Nephron (organoid): ENCODE measurements around the gene SLC2A14.
"Not testable (repeated sequence)": the region's sequence is repeated elsewhere in the genome, so short reads cannot be mapped to it uniquely, and the experiment has no call there.

Source experiments
- H3K27ac Mint-ChIP-seq, 3 experiments: 2 replicates each; pipeline ENCODE4 v1.8.0; 2020; ENCODE audit warnings: mixed read lengths in 3 of 3, mild to moderate bottlenecking in 2 of 3, moderate library complexity in 1 of 3
- H3K27me3 Mint-ChIP-seq: 2 replicates; pipeline ENCODE4 v1.8.0; 2021; ENCODE audit warnings: low read depth, mild to moderate bottlenecking, moderate library complexity, mixed read lengths
- H3K36me3 Mint-ChIP-seq: 2 replicates; pipeline ENCODE4 v1.8.0; 2020; ENCODE audit warnings: low read depth, mixed read lengths
- H3K4me1 Mint-ChIP-seq: 2 replicates; pipeline ENCODE4 v1.8.0; 2020; ENCODE audit warnings: mixed read lengths
- H3K4me3 Mint-ChIP-seq, 3 experiments: 2 replicates each; pipeline ENCODE4 v1.8.0; 2020; ENCODE audit warnings: mild to moderate bottlenecking in 3 of 3, mixed read lengths in 3 of 3, moderate library complexity in 2 of 3
- H3K9me3 Mint-ChIP-seq: 2 replicates; pipeline ENCODE4 v1.8.0; 2020; ENCODE audit warnings: mixed read lengths
- TF ChIP-seq, protein P1 (sequence below), 3 experiments: fragments of 200-600 bp; sonication (generic); IDR thresholded peaks; one replicate each; pipeline ENCODE4 v1.5.0; 2021; ENCODE audit warnings: antibody characterized with exemption in 3 of 3; ENCODE audit not compliant: unreplicated experiment in 3 of 3

Gene SLC2A14

DNA sequence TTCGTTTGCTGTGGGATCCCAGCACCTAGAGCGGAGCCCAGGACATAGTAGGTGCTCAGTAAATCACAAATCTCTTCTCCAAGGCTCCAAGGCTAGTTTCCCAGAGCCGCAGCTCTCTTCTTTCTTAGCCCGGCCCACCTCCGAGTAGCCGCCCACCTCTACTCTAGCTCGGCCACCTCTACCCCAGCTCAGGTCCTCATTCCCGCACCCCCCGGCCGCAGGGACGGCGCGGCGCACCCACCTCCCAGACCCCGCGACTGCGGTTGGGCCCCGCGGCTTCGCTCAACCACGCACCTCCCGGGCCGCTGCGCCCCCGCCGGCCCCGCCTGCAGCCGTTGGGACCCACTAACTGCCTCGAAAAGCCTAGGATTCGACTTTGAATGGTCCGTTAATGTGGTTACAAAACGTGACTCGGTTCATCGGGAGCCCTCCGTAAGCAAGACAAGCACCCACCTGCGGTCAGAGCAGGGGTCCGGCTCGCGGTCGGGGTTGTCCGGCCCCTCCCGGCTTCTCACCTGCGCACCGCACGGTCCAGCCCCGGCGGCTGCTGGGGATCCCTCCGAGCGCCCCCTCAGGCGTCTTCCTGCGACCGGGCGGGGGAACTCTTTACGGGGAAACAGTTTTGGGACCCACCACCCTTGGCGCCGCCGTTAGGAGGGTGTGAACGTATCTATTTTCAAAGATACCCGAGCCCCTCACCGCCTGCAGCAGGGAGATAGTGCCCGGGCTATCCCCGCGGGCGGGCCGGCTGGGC, at the start of gene SLC2A14:
Gene SLC2A14, minus strand, starts transcription at position 350 of the 754 bp plus-strand sequence. CDS start 3,035 bp downstream, outside the sequence.
- no peaks in the 10 kb centered on the region for H3K4me1 Mint-ChIP-seq
- peak within 1 kb of the TSS in 1 of 3 experiments; percentile 28 for H3K27ac Mint-ChIP-seq
- TF ChIP-seq, protein P1, sequence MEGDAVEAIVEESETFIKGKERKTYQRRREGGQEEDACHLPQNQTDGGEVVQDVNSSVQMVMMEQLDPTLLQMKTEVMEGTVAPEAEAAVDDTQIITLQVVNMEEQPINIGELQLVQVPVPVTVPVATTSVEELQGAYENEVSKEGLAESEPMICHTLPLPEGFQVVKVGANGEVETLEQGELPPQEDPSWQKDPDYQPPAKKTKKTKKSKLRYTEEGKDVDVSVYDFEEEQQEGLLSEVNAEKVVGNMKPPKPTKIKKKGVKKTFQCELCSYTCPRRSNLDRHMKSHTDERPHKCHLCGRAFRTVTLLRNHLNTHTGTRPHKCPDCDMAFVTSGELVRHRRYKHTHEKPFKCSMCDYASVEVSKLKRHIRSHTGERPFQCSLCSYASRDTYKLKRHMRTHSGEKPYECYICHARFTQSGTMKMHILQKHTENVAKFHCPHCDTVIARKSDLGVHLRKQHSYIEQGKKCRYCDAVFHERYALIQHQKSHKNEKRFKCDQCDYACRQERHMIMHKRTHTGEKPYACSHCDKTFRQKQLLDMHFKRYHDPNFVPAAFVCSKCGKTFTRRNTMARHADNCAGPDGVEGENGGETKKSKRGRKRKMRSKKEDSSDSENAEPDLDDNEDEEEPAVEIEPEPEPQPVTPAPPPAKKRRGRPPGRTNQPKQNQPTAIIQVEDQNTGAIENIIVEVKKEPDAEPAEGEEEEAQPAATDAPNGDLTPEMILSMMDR (IDR thresholded peaks at IDR 0.05; ENCODE audit: unreplicated experiment in 3 of 3): no peak
- peaks cover 2% of the 10 kb centered on the region for H3K9me3 Mint-ChIP-seq
- H3K36me3 Mint-ChIP-seq: no peaks in the 10 kb centered on the region
- H3K4me3 Mint-ChIP-seq: no peak within 1 kb of the TSS
- H3K27me3 Mint-ChIP-seq: no peaks in the 10 kb centered on the region

DNA sequence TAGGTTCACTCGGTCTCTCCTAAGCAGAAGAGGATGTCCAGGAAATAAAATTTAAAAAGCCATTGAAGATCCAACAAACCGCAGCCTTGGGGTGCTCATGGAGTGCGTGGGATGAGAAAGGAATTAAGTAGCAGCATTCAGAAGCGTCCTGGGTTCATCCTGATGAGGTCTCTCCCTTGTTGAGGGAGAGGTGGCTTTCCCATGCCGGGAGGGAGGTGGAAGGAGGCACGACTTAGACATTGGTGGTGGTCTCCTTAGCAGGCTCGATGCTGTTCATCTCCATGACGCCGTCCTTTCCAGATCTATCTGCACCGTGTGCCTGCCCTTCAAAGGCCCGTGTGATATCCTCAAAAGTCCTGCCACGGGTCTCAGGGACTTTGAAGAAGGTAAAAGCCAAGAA, 48.5 kb upstream of the SLC2A14 start:
- not testable (repeated sequence) for H3K9me3 Mint-ChIP-seq, H3K4me1 Mint-ChIP-seq, H3K27ac Mint-ChIP-seq, H3K27me3 Mint-ChIP-seq, H3K4me3 Mint-ChIP-seq
- peaks cover 76% of the 10 kb centered on the region for H3K36me3 Mint-ChIP-seq

DNA sequence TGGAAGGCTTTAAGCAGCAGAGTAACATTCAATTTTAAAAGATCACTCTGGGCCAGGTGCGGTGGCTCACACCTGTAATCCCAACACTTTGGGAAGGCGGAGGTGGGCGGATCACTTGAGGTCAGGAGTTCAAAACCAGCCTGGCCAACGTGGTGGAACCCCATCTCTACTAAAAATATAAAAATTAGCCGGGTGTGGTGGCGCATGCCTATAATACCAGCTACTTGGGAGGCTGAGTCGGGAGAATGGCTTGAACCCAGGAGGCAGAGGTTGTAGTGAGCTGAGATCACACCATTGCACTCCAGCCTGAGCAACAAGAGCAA, 45.5 kb upstream of the SLC2A14 start:
- H3K4me3 Mint-ChIP-seq, H3K4me1 Mint-ChIP-seq, H3K9me3 Mint-ChIP-seq, H3K27ac Mint-ChIP-seq, H3K27me3 Mint-ChIP-seq: not testable (repeated sequence)
- peaks cover 56% of the 10 kb centered on the region for H3K36me3 Mint-ChIP-seq

DNA sequence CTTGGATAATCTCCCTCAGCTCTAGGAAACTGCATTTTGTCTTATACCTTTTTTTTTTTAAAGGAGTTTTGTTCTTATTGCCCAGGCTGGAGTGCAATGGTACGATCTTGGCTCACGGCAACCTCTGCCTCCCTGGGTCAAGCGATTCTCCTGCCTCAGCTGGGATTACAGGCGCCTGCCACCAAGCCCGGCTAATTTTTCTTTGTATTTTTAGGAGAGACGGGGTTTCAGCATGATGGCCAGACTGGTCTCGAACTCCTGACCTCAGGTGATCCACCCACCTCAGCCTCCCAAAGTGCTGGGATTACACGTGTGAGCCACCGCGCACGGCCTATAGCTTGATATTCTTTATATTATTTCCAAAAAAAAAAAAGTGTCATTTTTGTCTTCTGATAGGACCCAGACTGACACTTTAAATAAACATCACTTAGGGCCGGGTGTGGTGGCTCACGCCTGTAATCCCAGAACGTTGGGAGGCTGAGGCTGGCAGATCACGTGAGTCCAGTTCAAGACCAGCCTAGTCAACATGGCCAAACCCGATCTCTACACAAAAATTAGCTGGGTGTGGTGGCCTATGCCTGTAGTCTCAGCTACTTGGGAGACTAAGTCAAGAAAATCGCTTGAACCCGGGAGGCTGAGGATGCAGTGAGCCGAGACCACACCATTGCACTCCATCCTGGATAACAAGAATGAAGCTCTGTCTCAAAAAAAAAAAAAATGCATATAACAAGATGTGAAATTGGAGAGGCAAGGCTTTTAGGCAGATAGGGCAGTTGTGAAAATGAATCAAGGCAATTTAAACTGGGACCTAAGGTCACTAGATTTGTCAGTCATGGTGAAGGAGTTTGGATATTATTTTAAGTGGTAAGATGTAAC, 44.9 kb upstream of the SLC2A14 start:
- H3K9me3 Mint-ChIP-seq: no peaks in the 10 kb centered on the region
- H3K4me3 Mint-ChIP-seq: no peak overlapping the region
- H3K27ac Mint-ChIP-seq: no peak overlapping the region
- TF ChIP-seq, protein P1 (IDR thresholded peaks at IDR 0.05; ENCODE audit: unreplicated experiment in 3 of 3): no peak
- H3K36me3 Mint-ChIP-seq: peaks cover 51% of the 10 kb centered on the region
- H3K4me1 Mint-ChIP-seq: no peaks in the 10 kb centered on the region
- peaks cover 3% of the 10 kb centered on the region for H3K27me3 Mint-ChIP-seq

DNA sequence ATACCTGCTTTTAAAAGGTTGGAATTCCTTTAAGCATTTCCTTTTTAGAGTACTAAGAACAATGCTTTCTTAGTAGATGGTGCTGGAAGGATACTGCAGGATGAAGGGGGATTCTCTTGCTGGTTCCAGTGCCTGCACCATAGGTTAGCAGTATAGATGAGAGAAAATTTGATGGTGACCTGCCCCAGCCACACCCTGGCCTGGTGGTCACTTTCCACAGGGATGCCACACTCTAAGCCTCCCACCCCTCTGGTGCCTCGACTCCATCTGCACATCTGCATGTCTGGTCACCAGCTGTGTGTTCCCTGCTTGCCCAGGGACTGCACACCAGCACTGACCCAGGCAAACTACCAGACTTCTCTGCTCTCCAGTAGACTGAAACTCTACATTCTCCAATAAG, 44.2 kb upstream of the SLC2A14 start:
- Mint-ChIP-seq H3K36me3 (peaks cover 44% of the 10 kb centered on the region), H3K4me1 (no peaks in the 10 kb centered on the region), H3K4me3 (no peak overlapping the region), H3K27me3 (peaks cover 3% of the 10 kb centered on the region), H3K9me3 (no peaks in the 10 kb centered on the region), H3K27ac (no peak overlapping the region)
- TF ChIP-seq, protein P1 (IDR thresholded peaks at IDR 0.05; ENCODE audit: unreplicated experiment in 3 of 3): no peak

DNA sequence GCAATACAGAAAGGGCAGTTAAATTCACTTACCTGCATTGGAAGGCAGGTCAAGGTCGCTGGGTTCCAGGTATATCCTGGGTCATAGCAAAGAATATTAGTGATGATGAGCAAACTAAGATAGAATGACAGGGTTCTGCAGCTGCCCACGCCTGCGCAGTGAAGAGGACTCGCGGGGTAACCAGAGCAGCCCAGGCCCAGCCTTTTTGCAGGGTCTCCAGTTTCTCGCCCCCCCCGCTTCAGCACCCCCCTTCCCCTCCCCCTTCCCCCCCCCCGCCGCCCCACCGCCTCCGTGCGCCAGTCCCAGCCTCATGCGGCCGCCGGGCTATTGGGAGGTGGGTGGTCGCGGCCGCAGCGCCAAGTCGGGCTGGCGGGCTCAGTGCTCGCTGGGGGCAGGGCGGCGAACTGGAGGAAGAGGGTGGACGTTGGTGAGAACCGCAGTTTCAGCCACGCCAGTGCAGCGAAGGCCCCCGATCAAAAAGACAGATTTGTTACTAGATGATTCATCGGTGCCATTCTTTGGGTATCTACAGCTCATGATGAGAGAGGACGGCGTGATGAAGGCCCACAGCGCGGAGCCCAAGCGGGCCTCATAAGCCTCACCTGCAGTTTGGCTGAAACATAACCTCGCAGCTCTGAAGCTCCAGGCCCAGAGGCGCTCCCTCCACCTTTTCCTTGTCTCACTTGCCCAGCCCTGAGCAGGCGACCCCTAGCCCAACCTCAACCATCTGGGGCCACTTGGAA, 43.1 kb upstream of the SLC2A14 start:
- peaks cover 3% of the 10 kb centered on the region for H3K27me3 Mint-ChIP-seq
- no peaks in the 10 kb centered on the region for H3K4me1 Mint-ChIP-seq
- peaks cover 33% of the 10 kb centered on the region for H3K36me3 Mint-ChIP-seq
- H3K9me3 Mint-ChIP-seq: no peaks in the 10 kb centered on the region
- TF ChIP-seq, protein P1 (IDR thresholded peaks at IDR 0.05; ENCODE audit: unreplicated experiment in 3 of 3): no peak
- H3K27ac Mint-ChIP-seq: no peak overlapping the region
- no peak overlapping the region for H3K4me3 Mint-ChIP-seq

DNA sequence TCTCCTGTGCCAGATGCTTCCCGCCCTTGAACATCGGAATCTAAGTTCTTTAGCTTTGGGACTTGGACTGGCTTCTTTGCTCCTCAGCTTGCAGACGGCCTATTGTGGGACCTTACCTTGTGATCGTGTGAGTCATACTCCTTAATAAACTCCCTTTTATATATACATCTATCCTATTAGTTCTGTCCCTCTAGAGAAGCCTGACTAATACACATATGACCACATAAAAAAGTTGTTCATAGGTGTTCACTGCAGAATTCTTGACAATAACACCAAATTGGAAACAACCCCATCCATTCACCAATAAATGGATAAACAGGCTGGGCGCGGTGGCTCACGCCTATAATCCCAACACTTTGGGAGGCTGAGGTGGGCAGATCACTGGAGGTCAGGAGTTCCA, 37.4 kb upstream of the SLC2A14 start:
- not testable (repeated sequence) for H3K36me3 Mint-ChIP-seq, H3K9me3 Mint-ChIP-seq, H3K27me3 Mint-ChIP-seq, H3K4me3 Mint-ChIP-seq
- H3K4me1 Mint-ChIP-seq: peaks cover 16% of the 10 kb centered on the region
- peak overlapping the region in 1 of 3 experiments; percentile 32 for H3K27ac Mint-ChIP-seq
